Activated CD4-positive, alpha-beta T cell treated with anti-CD3 and anti-CD28 coated beads, Interleukin-2, amount 10 ng/mL, durations not matched to agents 24 days and 14 days (primary cell): Measurements from ENCODE around the gene ADM. TPM values are rescaled to one million over a fixed set of nuclear protein-coding genes. Genes with fewer than 3 reads are reported as not detected.

Source experiments
- DNase-seq: peaks from one replicate; pipeline ENCODE4 v3.0.0; 2022
- H3K27ac Mint-ChIP-seq: one replicate; pipeline ENCODE4 v1.8.0; 2022; ENCODE audit warnings: mild to moderate bottlenecking, mixed read lengths
- H3K27me3 Mint-ChIP-seq: one replicate; pipeline ENCODE4 v1.8.0; 2022; ENCODE audit warnings: mixed read lengths
- H3K36me3 Mint-ChIP-seq: one replicate; pipeline ENCODE4 v1.8.0; 2022; ENCODE audit warnings: low read depth, mild to moderate bottlenecking, mixed read lengths
- H3K4me1 Mint-ChIP-seq: one replicate; pipeline ENCODE4 v1.8.0; 2021; ENCODE audit warnings: mixed read lengths
- H3K4me3 Mint-ChIP-seq: one replicate; pipeline ENCODE4 v1.8.0; 2022; ENCODE audit warnings: mild to moderate bottlenecking, moderate library complexity, mixed read lengths
- H3K9me3 Mint-ChIP-seq: one replicate; pipeline ENCODE4 v1.8.0; 2021; ENCODE audit warnings: mixed read lengths
- intact Hi-C: fragments of 100-400 bp; cut with micrococcal nuclease; formaldehyde crosslinking; loops from one replicate; pipeline ENCODE4 v1.15.1; 2023
- total RNA-seq: library from RNA; stranded (reverse); gene quantifications from 2 replicates; pipeline ENCODE4 v1.2.3, GENCODE V29; 2022

Gene ADM
- total RNA-seq, 1 donor from 2014 or later, result 7.4 TPM

DNA sequence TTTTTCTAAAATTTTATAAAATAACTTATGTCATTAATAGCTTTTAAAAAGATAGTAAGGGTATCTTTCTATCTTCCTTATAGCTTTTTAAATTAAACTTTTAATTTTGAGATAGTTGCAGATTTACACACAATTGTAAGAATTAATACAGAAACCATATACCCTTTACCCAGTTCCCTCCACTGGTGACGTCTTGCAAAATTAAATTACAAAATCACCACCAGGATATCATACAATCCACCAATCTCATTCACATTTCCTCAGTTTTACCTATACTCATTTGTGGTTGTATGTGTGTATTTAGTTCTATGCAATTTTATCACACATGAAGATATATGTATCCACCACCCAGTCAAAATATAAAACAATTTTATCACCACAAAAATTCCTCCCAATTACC, 20.9 kb upstream of the ADM start:
- peaks cover 6% of the 10 kb centered on the region for H3K4me1 Mint-ChIP-seq
- no peak for DNase-seq
- intact Hi-C loops, result no loop called here
- no peaks in the 10 kb centered on the region for H3K9me3 Mint-ChIP-seq
- peaks cover 18% of the 10 kb centered on the region for H3K27me3 Mint-ChIP-seq
- no peak overlapping the region for H3K27ac Mint-ChIP-seq
- H3K4me3 Mint-ChIP-seq, result no peak overlapping the region
- no peaks in the 10 kb centered on the region for H3K36me3 Mint-ChIP-seq

DNA sequence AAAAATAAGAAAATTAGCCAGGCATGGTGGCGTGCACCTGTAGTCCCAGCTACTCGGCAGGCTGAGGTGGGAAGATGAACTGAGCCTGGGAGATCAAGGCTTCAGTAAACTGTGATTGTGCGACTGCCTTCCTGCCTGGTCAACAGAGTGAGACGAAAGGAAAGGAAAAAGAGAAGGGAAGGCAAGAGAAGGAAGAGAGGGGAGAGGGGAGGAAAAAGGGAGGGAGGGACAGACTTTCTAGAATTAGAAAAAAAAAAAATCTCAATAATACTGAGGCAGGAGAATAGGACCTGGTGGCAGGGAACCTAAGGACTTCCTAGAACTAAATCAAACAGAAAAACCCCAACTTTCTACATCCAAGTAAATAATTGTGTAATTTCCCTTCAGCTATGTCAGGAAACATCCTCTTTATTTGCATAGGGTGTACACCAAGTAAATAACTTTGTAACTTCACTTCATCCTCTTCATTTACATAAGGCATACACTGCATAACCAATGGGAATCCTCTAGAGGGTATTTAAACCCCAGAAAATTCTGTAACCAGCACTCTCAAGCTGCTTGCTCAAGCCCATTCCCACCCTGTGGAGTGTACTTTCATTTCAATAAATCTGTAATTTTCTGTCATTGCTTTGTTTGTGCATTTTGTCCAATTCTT, 19.6 kb upstream of the ADM start:
- H3K4me1 Mint-ChIP-seq, result peaks cover 6% of the 10 kb centered on the region
- H3K9me3 Mint-ChIP-seq, result no peaks in the 10 kb centered on the region
- peak overlapping the region; percentile 24 for H3K4me3 Mint-ChIP-seq
- H3K27ac Mint-ChIP-seq, result no peak overlapping the region
- DNase-seq, result no peak
- no peaks in the 10 kb centered on the region for H3K36me3 Mint-ChIP-seq
- intact Hi-C loops, result no loop called here
- H3K27me3 Mint-ChIP-seq, result peaks cover 21% of the 10 kb centered on the region

DNA sequence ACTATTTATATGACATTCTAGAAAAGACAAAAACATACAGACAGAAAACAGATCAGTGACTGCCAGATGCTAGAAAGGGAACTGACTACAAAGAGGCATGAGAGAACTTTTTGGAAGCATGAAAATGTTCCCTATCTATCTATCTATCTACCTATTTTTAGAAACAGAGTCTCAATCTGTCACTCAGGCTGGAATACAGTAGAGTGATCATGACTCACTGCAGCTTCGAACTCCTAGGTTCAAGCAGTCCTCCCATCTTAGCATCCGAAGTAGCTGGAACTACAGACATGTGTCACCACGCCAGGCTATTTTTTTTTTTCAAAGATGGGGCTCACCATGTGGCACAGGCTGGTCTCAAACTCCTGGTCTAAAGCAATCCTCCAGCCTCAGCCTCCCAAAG, 17.7 kb upstream of the ADM start:
- no peaks in the 10 kb centered on the region for H3K36me3 Mint-ChIP-seq
- H3K4me1 Mint-ChIP-seq, result peaks cover 11% of the 10 kb centered on the region
- no peak overlapping the region for H3K4me3 Mint-ChIP-seq
- no peak for DNase-seq
- intact Hi-C loops, result no loop called here
- no peak overlapping the region for H3K27ac Mint-ChIP-seq
- peaks cover 24% of the 10 kb centered on the region for H3K27me3 Mint-ChIP-seq
- no peaks in the 10 kb centered on the region for H3K9me3 Mint-ChIP-seq

DNA sequence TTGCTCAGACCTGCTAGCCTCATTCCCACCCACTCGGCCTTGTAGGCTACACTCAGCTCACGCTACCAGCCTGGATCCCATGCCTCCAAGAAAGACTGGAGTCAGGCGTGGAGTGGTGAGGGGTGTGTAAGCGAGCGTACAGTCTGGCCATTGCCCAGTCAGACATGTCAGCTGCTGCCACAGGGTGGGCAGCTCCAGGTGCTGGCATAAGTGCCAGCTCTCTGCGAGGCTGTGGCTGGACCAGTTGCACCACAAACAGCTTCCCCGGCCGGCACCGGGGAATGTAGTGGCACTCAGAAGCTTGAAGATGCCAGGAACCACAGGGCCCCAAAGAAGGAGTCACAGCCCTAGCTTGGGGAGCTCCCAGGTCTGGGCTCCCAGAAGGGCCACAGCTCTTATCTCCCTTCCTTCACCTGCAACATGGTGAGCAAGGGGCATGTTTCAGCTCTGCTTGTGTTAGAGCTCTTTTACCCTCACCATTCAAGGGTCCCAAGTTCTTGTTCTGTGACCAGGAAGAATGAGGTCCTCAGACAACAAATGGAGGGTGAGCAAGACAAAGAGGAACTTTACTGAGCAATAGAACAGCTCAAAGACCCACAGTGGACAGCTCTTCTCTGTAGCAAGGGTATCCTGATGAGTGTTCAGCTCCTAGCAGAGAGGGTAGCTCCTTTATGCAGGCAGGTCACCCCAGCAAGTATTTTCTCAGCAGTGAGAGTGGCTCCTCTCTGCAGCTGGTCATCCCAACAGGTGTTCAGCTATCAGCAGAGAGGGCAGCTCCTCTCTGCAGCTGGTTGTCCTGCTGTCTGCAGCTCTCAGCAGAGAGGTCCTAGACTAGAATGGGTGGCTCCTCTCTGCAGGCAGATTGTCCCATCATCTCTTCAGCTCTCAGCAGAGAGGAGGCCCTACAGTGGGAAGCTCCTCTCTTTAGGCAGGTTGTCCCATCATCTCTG, 16.8 kb upstream of the ADM start:
- Mint-ChIP-seq H3K4me1 (peaks cover 15% of the 10 kb centered on the region), H3K4me3 (no peak overlapping the region), H3K9me3 (no peaks in the 10 kb centered on the region), H3K27ac (no peak overlapping the region), H3K27me3 (peaks cover 28% of the 10 kb centered on the region), H3K36me3 (no peaks in the 10 kb centered on the region)
- DNase-seq, result no peak
- intact Hi-C loops, result no loop called here

DNA sequence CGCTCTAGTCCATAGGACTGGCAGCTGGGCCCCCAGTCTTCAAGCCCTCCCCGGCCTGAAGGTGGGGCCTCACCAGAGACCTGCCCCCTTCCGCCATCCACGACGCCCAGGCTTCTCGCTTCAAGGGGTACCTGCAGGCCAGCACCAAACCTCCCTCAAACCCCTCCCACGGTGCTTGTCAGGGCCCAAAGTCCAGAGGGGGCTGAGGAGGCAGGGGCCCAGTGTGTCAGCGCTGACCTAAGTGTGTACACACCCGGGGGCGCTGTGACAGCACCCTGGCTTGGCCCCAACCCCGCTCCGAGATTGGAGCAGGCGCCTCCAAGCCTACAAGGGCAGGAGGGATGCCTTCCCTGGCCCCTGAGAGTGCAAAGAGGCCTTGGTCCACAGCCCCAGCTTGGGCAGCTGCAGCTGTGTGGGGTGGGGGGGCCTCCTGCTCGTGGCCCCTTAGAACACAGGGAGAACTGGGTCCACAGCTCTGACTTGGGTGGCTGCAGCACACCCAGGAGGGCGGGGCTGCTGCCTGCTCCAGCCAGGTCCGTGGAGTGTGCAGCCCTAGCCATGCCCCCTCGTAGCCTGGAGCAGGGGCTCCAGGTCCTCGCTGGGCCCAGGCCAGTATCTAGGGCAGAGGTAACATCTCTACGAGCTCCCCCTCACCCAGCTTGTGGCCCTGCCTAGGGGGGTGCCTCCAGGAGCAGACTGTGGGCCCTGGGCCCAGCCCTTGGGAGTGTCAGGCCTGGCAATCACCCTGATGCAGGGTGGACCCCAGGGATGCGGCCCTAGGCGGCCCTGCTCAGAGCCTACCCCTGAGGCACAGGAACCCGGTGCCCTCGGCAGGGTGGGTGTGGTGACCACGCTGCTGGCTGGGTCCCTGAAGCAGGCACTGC, 15.8 kb upstream of the ADM start:
- H3K36me3 Mint-ChIP-seq, result no peaks in the 10 kb centered on the region

DNA sequence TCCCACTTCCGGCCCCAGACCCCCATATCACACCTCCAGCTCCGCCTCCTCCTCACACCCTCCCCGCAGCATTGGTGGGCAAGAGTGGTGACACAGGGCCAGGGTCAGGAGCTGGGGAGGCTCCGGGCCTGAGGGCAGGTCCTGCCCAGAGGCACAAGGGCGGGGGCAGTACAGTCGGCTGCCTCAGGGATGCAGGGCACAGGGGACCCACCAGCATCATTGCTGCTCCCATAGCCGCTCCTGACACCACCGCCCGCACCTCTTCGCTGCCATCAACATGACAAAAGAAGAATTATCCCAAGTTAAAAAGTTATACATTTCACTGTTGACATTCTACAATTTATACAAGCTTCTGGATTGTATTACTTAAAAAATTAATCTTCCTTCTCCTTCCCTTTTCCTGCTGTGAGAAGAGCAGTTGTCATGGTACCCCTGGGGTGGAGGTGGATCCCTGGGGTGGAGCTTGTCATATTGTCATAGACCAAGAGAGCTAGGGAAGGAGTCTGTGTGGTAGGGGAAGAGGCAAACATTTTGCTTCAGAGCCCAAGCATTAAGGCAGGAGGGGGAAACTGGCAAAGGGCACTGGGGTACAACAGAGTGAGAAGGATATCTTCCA, 15.0 kb upstream of the ADM start:
- intact Hi-C loops, result no loop called here
- no peaks in the 10 kb centered on the region for H3K9me3 Mint-ChIP-seq
- DNase-seq, result no peak
- H3K27me3 Mint-ChIP-seq, result peaks cover 28% of the 10 kb centered on the region
- no peak overlapping the region for H3K4me3 Mint-ChIP-seq
- H3K4me1 Mint-ChIP-seq, result peaks cover 18% of the 10 kb centered on the region
- no peak overlapping the region for H3K27ac Mint-ChIP-seq
- H3K36me3 Mint-ChIP-seq, result no peaks in the 10 kb centered on the region

More for the DNA sequence above, 15.8 kb upstream of the ADM start:
- intact Hi-C loops, result no loop called here
- Mint-ChIP-seq H3K27me3 (peaks cover 29% of the 10 kb centered on the region), H3K4me3 (no peak overlapping the region), H3K4me1 (peaks cover 17% of the 10 kb centered on the region), H3K27ac (no peak overlapping the region), H3K9me3 (no peaks in the 10 kb centered on the region)
- DNase-seq, result no peak

DNA sequence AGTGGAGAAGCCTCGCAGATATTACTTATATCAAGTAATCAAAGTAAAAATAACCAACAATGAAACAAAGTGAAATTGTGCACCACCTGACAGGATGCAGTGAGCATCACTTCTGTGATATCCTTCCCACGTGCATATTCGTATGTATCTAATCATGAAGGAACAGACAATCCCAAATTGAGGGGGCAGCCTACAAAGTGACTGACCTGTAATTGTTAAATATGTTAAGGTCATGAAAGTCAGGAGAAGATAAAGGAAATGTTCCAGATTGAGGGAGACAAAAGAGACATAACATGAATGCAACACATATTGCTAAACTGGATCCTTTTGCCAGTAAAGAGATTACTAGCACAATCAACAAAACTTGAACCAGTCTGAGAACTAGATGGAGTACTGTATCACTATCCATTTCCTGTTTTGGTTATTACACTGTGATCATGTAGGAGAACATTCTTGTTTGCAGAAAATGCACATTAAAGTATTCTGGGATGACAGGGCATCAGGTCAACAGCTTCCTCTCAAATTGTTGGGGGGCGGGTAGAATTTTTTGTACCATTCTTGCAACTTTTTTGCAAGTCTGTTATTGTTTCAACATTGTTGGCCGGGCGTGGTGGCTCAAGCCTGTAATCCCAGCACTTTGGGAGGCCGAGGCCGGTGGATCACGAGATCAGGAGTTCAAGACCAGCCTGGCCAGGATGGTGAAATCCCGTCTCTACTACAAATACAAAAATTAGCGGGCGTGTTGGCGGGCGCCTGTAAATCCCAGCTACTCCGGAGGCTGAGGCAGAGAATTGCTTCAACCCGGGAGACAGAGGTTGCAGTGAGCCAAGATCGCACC, 12.9 kb upstream of the ADM start:
- Mint-ChIP-seq H3K9me3 (no peaks in the 10 kb centered on the region), H3K4me1 (peaks cover 25% of the 10 kb centered on the region), H3K36me3 (no peaks in the 10 kb centered on the region), H3K27me3 (peaks cover 42% of the 10 kb centered on the region), H3K27ac (no peak overlapping the region), H3K4me3 (no peak overlapping the region)
- intact Hi-C loops, result no loop called here
- DNase-seq, result no peak

DNA sequence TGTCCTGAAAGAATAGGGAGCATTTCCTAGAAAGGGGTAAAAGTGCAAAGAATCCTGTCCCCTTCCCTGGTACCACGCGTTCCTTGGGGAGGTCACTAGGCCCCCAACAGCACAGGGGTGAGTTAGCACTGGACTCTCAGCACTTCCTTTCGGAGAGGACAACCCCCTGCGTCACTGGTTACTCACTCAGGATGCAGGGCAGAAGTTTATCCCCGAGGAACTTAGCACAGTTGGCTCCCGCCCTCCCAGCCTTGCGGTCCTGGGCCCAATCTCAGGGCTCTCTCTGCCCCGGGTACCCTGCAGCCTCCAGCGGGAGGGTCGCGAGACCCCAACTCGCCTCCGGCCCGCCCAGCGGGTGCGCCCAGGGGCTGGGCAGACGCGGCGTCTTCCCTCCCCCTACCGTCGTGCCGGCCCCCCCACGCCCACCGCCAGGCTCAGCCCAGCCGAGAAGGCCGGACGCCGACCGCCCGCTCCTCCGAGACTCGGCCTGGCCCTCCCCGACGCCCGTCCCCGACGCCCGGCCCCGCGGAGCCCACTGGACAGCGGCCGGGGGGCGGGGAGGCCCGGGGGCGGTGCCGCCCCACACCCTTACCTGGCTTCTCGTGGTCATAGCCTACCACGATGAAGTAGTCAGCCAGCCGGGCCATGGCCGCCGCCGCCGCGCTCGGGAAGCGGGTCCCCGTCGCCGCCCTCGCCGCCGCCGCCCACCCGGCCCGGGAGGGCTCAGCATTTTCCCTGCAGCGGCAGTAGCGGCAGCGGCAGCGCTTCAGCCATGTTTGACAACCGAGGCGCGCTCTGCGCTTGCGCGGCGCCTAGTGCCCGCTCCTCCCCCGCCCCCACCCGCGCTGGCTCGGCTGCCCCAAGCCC, 11.2 kb upstream of the ADM start, which contains the start of gene SBF2:
TSS of gene SBF2 (minus strand) at position 797 of the 867 bp plus-strand sequence. CDS start at position 647, 150 bp downstream.
- peak within 1 kb of the TSS; percentile 82 for H3K4me3 Mint-ChIP-seq
- H3K9me3 Mint-ChIP-seq, result no peaks in the 10 kb centered on the region
- peaks cover 33% of the 10 kb centered on the region for H3K4me1 Mint-ChIP-seq
- peaks cover 51% of the 10 kb centered on the region for H3K27me3 Mint-ChIP-seq
- intact Hi-C loops, result loop anchor here (1.0 kb wide), 1 partner anchor 11 kb away; no protein-coding TSS in a partner anchor
- peak; percentile 93 for DNase-seq
- H3K36me3 Mint-ChIP-seq, result no peaks in the 10 kb centered on the region
- H3K27ac Mint-ChIP-seq, result peak within 1 kb of the TSS; percentile 76

DNA sequence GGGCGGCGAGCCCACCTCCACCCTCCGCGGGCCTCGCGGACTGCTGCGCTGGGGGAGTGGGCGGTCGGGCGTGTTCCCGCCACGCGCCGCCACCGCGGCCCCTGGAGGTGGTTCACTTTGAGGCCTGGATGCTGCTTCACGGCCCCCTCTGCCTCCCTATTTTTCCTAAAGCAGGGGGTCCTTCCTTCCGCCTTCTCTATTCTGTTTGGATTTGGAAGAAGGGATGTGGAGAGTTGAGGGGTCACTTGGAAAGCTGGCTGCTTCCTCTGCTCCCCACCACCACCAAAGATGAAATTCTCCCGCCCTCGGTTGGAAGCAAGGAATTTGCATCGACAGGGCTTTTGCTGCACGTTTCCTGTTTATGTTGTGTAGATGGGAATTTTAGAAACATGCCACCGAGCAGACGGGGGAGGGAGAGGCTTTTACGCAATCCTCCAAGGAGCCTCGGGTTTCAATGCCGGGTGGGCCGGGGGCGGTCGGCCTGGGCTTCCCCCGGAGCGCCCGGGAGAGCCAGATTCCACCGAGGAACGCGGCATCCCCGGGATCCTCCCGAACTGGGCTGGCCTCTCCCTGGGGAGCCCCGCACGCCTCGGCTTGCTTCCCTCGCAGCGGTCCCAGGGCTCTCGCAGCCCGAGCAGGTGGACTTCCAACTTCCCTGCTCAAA, 10.5 kb upstream of the ADM start:
- H3K36me3 Mint-ChIP-seq, result no peaks in the 10 kb centered on the region
- H3K9me3 Mint-ChIP-seq, result no peaks in the 10 kb centered on the region
- peak overlapping the region; percentile 82 for H3K4me3 Mint-ChIP-seq
- intact Hi-C loops, result loop anchor here (1.0 kb wide), 1 partner anchor 10 kb away; no protein-coding TSS in a partner anchor
- H3K27ac Mint-ChIP-seq, result peak overlapping the region; percentile 76
- peaks cover 55% of the 10 kb centered on the region for H3K27me3 Mint-ChIP-seq
- no peak for DNase-seq
- H3K4me1 Mint-ChIP-seq, result peaks cover 36% of the 10 kb centered on the region

DNA sequence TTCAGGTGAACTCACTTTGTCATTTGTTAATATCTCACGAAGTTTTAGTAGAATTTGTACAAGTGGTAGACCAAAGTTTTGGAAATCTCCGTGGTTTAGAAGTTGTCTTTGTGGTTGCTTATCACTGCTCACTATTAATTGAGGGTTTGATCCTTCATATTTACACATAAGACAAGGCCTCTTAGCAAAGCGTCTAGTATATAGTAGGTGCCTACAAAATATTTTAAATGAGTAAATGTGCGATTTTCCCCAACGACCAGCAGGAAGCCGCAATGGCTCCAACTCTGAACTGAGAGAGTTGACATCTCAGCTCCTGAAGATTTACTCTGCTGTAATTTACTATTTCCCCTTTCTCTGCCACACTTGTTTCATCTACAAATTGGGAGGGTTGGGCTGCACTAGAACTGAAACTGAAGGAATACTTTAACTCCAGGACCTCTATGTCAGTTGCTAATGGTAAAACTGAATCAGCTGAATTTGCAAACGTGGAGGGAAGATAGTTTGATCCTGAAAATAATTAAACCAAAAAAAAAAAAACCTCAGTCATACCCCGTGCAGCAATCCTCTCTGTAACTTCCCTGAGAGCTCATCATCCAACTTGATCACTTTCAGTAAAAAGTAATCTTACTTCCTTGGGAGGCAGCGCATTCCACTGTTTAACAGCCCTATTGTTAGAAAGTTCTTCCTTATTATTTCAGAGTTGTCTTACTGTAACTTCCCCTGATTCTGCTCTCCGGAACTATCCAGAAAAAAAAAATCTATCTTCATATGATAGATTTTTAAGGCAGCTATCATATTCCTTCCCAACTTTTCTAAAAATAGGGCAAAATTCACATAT, 9.6 kb upstream of the ADM start:
- no peaks in the 10 kb centered on the region for H3K9me3 Mint-ChIP-seq

DNA sequence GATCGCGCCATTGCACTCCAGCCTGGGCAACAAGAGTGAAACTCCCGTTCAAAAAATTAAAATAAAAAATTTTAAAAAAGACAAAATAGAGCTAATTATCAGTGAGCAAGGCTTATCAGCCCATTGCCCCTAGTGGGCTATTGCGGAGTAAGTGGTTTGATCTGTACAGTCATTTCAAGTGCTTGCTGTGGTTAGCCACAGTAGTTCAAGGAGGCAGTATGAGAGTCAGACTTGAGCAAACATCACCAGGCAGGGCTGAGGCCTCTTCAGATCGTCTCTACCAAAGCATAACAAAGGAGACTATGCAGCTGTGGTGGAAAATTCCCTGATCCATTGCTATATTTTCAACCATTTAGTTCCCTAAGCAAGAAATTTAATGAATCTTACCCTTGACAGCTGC, 6.5 kb upstream of the ADM start:
- no peaks in the 10 kb centered on the region for H3K9me3 Mint-ChIP-seq
- intact Hi-C loops, result loop anchor here (5.0 kb wide), 1 partner anchor 159 kb away; the partner anchor contains the start of gene AMPD3
- no peaks in the 10 kb centered on the region for H3K36me3 Mint-ChIP-seq
- H3K27me3 Mint-ChIP-seq, result peaks cover 68% of the 10 kb centered on the region
- H3K4me3 Mint-ChIP-seq, result peak overlapping the region; percentile 42
- peak; percentile 89 for DNase-seq
- peak overlapping the region; percentile 65 for H3K27ac Mint-ChIP-seq
- H3K4me1 Mint-ChIP-seq, result peaks cover 39% of the 10 kb centered on the region

More for the DNA sequence above, 9.6 kb upstream of the ADM start:
- intact Hi-C loops, result loop anchor here (5.0 kb wide), 1 partner anchor 162 kb away; the partner anchor contains the start of gene AMPD3
- no peaks in the 10 kb centered on the region for H3K36me3 Mint-ChIP-seq
- H3K27me3 Mint-ChIP-seq, result peaks cover 58% of the 10 kb centered on the region
- peak overlapping the region; percentile 82 for H3K4me3 Mint-ChIP-seq
- peaks cover 36% of the 10 kb centered on the region for H3K4me1 Mint-ChIP-seq
- H3K27ac Mint-ChIP-seq, result peak overlapping the region; percentile 11
- DNase-seq, result no peak
